GM12801 (cell line): ENCODE results near the gene APPL2.

Experiments
- CTCF ChIP-seq: IDR thresholded peaks from one replicate; pipeline ENCODE4 v1.5.1; 2011; ENCODE audit warnings: control low read depth; ENCODE audit not compliant: insufficient read length; ENCODE audit errors: extremely low read depth

The APPL2 gene

GRCh38 chr12:105235281-105235731 is 668 bp downstream of the APPL2 start:
- TF ChIP-seq CTCF, result no peak

GRCh38 chr12:105234197-105234596 is 1.8 kb downstream of the APPL2 start:
- no peak for TF ChIP-seq CTCF

GRCh38 chr12:105233041-105233905 is 2.7 kb downstream of the APPL2 start:
- no peak for TF ChIP-seq CTCF

GRCh38 chr12:105231396-105231795 is 4.6 kb downstream of the APPL2 start:
- TF ChIP-seq CTCF, result no peak

- no peak for TF ChIP-seq CTCF
Measured at GRCh38 chr12:105229371-105229770, 6.6 kb downstream of the APPL2 start.

GRCh38 chr12:105228966-105229365 is 7.0 kb downstream of the APPL2 start:
- TF ChIP-seq CTCF, result no peak

- no peak for TF ChIP-seq CTCF
Measured at GRCh38 chr12:105228494-105228893, 7.5 kb downstream of the APPL2 start.
